HepG2 (cell line): ENCODE data around the gene EFCAB8. TPM values are rescaled to one million over a fixed set of nuclear protein-coding genes. Genes with fewer than 3 reads are reported as not detected.

Experiments used
- ATAC-seq: fragments of 200-7000 bp; cut with Tn5 transposase; 3 replicates; pipeline ENCODE4 v1.9.1; 2020; ENCODE audit warnings: mild to moderate bottlenecking, moderate library complexity
- BruUV-seq: library from RNA; stranded (reverse); fragments of 400-500 nt; replicated peaks from 2 replicates; lab custom pipeline; 2021; lab: Mats Ljungman, UMichigan
- CTCF ChIA-PET: fragments of 300-600 bp; formaldehyde crosslinking; extraction: SDS; loops from one replicate; lab custom pipeline; 2021; ENCODE audit warnings: low total read pairs, inconsistent platforms, low intra/inter-chr PET ratio; lab: Yijun Ruan, JAX
- POLR2A ChIA-PET: fragments of 350-600 bp; sonication (Branson Sonifier 250); formaldehyde crosslinking; loops from one replicate; lab custom pipeline; 2020; ENCODE audit warnings: antibody characterized with exemption, inconsistent platforms; lab: Yijun Ruan, JAX
- DNase-seq: peaks from one replicate; pipeline ENCODE4 v3.0.0-alpha.2; 2015; ENCODE audit warnings: low spot score
- FAIRE-seq: peaks from 3 replicates; lab custom pipeline; 2011; peaks lifted over from hg19 to GRCh38; lab: Jason Lieb, UNC
- H2AFZ ChIP-seq: one replicate; pipeline ENCODE4 v1.6.1; 2011; ENCODE audit warnings: low read length, inconsistent platforms
- H3K27ac ChIP-seq: fragments of 300-600 bp; 3 replicates; pipeline ENCODE4 v1.8.0; 2011; ENCODE audit warnings: mixed run types, mild to moderate bottlenecking, mixed read lengths, low read length, inconsistent platforms; ENCODE audit not compliant: insufficient read depth; ENCODE audit errors: extremely low read length
- H3K27me3 ChIP-seq, 2 experiments: fragments of 200-600 bp in 1 of 2; 2 replicates in 1 of 2; 3 replicates in 1 of 2; pipeline versions ENCODE4 v1.6.0 to v1.8.0; 2011; ENCODE audit warnings: low read length in 2 of 2, mild to moderate bottlenecking in 2 of 2, moderate library complexity in 2 of 2, inconsistent platforms in 1 of 2; ENCODE audit not compliant: insufficient read depth in 2 of 2, control insufficient read depth in 1 of 2
- H3K36me3 ChIP-seq, 2 experiments: fragments of 200-600 bp in 1 of 2; replicated peaks in 1 of 2; 2 replicates in 1 of 2; 3 replicates in 1 of 2; pipeline versions ENCODE4 v1.5.1 to v1.8.0; 2011; ENCODE audit warnings: low read length in 2 of 2, inconsistent platforms in 1 of 2; ENCODE audit not compliant: insufficient read depth in 2 of 2, control insufficient read depth in 1 of 2
- H3K4me1 ChIP-seq: 2 replicates; pipeline ENCODE4 v1.5.1; 2012; ENCODE audit warnings: low read length, inconsistent platforms; ENCODE audit not compliant: insufficient read depth
- H3K4me2 ChIP-seq: 2 replicates; pipeline ENCODE4 v1.6.0; 2011; ENCODE audit warnings: low read depth, low read length, inconsistent platforms
- H3K4me3 ChIP-seq, 3 experiments: fragments of 200-600 bp in 1 of 3; sonication (generic), shearing (Covaris generic) in 1 of 3; replicated peaks in 1 of 3; 2 replicates each; pipeline ENCODE4 v1.5.1; 2011 to 2016; ENCODE audit warnings: low read length in 3 of 3, inconsistent platforms in 2 of 3, low read depth in 2 of 3, mild to moderate bottlenecking in 2 of 3, control low read depth in 1 of 3, mixed read lengths in 1 of 3; ENCODE audit not compliant: insufficient read depth in 1 of 3
- H3K79me2 ChIP-seq: one replicate; pipeline ENCODE4 v1.6.1; 2011; ENCODE audit warnings: low read length, inconsistent platforms; ENCODE audit not compliant: insufficient read depth
- H3K9ac ChIP-seq: 2 replicates; pipeline ENCODE4 v1.6.0; 2011; ENCODE audit warnings: mild to moderate bottlenecking, low read depth, low read length, inconsistent platforms; ENCODE audit not compliant: insufficient read depth
- H3K9me3 ChIP-seq: 2 replicates; pipeline ENCODE4 v1.5.1; 2012; ENCODE audit warnings: mild to moderate bottlenecking, low read length
- H4K20me1 ChIP-seq: 2 replicates; pipeline ENCODE4 v1.6.0; 2011; ENCODE audit warnings: inconsistent platforms, mild to moderate bottlenecking, low read length, moderate library complexity; ENCODE audit not compliant: insufficient read depth
- ATF7 ChIP-seq, 2 experiments: fragments of 450-650 bp in 1 of 2; sonication (generic) in 1 of 2; formaldehyde crosslinking in 1 of 2; IDR thresholded peaks; 2 replicates each; pipeline versions ENCODE4 v1.4.0 to v1.6.1; 2016 to 2020; ENCODE audit warnings: antibody characterized with exemption in 1 of 2, mild to moderate bottlenecking in 1 of 2, missing genetic modification reagents in 1 of 2
- KMT2B ChIP-seq: IDR thresholded peaks from 2 replicates; pipeline ENCODE4 v1.6.1; 2016; ENCODE audit warnings: missing genetic modification reagents, missing compliant biosample characterization
- MAFF ChIP-seq: IDR thresholded peaks from 2 replicates; pipeline ENCODE4 v1.6.1; 2011; ENCODE audit warnings: low read depth, low read length, improper control_type of control experiment
- MAFK ChIP-seq, 2 experiments: IDR thresholded peaks in 1 of 2; conservative IDR thresholded peaks in 1 of 2; 2 replicates each; pipeline ENCODE4 v1.6.1; 2011; ENCODE audit warnings: improper control_type of control experiment in 2 of 2, low read length in 2 of 2
- MAZ ChIP-seq, 2 experiments: sonication (generic) in 1 of 2; formaldehyde crosslinking in 1 of 2; IDR thresholded peaks; 2 replicates each; pipeline versions ENCODE4 v1.5.0 to v1.6.1; 2012 to 2020; ENCODE audit warnings: low read depth in 2 of 2, mild to moderate bottlenecking in 2 of 2, borderline replicate concordance in 1 of 2, improper control_type of control experiment in 1 of 2, low read length in 1 of 2, missing genetic modification reagents in 1 of 2, moderate library complexity in 1 of 2
- WGBS: methylation state at CpG from one replicate; pipeline ENCODE4 v1.1.6; 2017; ENCODE audit warnings: low lambda C conversion rate; 5-methylcytosine and 5-hydroxymethylcytosine counted together
- in situ Hi-C: cut with HindIII; loops from 2 replicates; pipeline ENCODE4 v1.10.0; 2017; ENCODE audit warnings: low pct_unique_long_range_greater_than_20kb; ENCODE audit not compliant: extremely low pct_ligation_motif_present
- intact Hi-C: fragments of 100-400 bp; cut with micrococcal nuclease; formaldehyde crosslinking; loops from one replicate; pipeline ENCODE4 v1.10.0; 2022; ENCODE audit not compliant: unreplicated experiment
- polyA plus RNA-seq, 8 experiments: library from polyadenylated mRNA; depleted of rRNA in 3 of 8; stranded (reverse) in 7 of 8; unstranded in 1 of 8; fragments of >200 nt; fragmentation: Illumina TruSeq in 4 of 8; extraction: Trizol in 4 of 8; gene quantifications; 2 replicates each; pipeline versions ENCODE4 v1.2.1 to v1.2.3, GENCODE V29; 2011 to 2016; ENCODE audit warnings: low read depth in 4 of 8, missing spikeins in 1 of 8, mixed read lengths in 1 of 8; ENCODE audit not compliant: insufficient read depth in 1 of 8
- total RNA-seq, 5 experiments: library from RNA; depleted of rRNA; stranded (reverse); fragments of >200 nt; fragmentation: Illumina TruSeq; extraction: Trizol; gene quantifications; 2 replicates each; pipeline ENCODE4 v1.2.3, GENCODE V29; 2016; ENCODE audit warnings: low read depth in 1 of 5

Gene EFCAB8
- total and polyA plus RNA-seq, 2 of the 13 experiments (the other 11 are each of a cell fraction or from before 2014, with no cell fraction given): 0.15 to 0.22 TPM

DNA sequence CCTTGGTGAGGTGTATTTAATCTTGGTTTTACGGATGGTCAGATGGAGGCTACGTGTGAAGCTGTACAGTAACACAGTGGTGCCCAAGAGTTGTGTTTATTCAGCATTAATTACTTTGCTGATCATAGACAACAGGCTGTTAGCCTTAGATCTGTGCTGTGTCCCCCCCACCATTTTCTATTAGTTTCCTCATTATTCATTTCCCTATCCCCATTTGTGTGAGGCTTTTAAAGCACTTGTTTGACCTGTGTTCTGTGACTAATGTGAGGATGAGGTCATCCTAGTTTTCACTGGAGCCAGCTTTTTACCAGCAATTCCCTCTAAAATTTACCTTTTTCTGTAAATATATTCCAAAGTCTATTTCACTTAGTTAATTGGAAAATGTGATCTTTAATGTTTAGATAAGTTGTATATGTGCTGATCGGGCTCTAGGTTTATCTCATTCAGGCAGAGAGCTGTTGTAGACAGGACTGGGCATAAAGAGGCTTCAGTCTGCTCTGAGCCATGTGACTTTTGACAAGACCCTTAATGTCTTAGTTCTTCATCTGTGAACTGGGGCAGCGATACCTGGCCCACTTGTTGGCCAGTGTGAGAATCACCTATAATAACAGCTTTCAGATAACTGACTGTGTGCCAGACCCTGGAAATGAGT is 30.6 kb upstream of the EFCAB8 start:
- Histone ChIP-seq H3K27ac (no peak overlapping the region), H3K9ac (no peak overlapping the region), H3K27me3 (no peaks in the 10 kb centered on the region), H3K79me2 (peaks cover 74% of the 10 kb centered on the region), H3K4me1 (peaks cover 11% of the 10 kb centered on the region), H3K9me3 (peaks cover 6% of the 10 kb centered on the region; the same call in 1 of the 2 replicates), H3K4me2 (no peak overlapping the region), H4K20me1 (peaks cover 11% of the 10 kb centered on the region; the same call in 1 of the 2 replicates), H3K36me3 (peaks cover 24 to 57% of the 10 kb centered on the region in 2 experiments), H3K4me3 (no peak overlapping the region), H2AFZ (no peak overlapping the region)
- POLR2A ChIA-PET: interaction anchor here (1.1 kb wide), 1 partner anchor 9 kb away, joined by 4 read pairs; no protein-coding TSS in a partner anchor
- FAIRE-seq (no peak), ATAC-seq (no peak), DNase-seq (no peak)
- intact Hi-C loops (loop anchor here (5.0 kb wide), 2 partner anchors 36 to 1101 kb away; no protein-coding TSS in a partner anchor), in situ Hi-C loops (no loop called here)
- 98% methylated on average over 4 of the region's 4 CpGs for WGBS
- TF ChIP-seq MAZ (IDR thresholded peaks at IDR 0.05; ENCODE audit: borderline replicate concordance, low read depth, low read length) (no peak), MAZ (CRISPR knock-in tag; IDR thresholded peaks at IDR 0.05; ENCODE audit: low read depth) (no peak), MAFK (conservative IDR thresholded peaks at IDR 0.05 in 1 of 2, IDR thresholded peaks at IDR 0.05 in 1 of 2; ENCODE audit: low read length in 2 of 2) (peak; percentile 51 to 57), ATF7 (IDR thresholded peaks at IDR 0.05) (peak; percentile 74), ATF7 (CRISPR knock-in tag; IDR thresholded peaks at IDR 0.05) (no peak), MAFF (peak; percentile 51; the same call in 1 of the 2 replicates), KMT2B (CRISPR knock-in tag) (no peak)
- TSS peak; percentile 25 for BruUV-seq
- CTCF ChIA-PET: no interaction called here
